IPS DF 19.7 (cell line): ENCODE results near the gene EEF2.
"Not testable (repeated sequence)": the region's sequence is repeated elsewhere in the genome, so short reads cannot be mapped to it uniquely, and the experiment has no call there.

Experiments used
- DNase-seq: peaks from one replicate; pipeline ENCODE4 v3.0.0-alpha.2; 2013; ENCODE audit warnings: low read depth, low spot score

Gene EEF2

DNA sequence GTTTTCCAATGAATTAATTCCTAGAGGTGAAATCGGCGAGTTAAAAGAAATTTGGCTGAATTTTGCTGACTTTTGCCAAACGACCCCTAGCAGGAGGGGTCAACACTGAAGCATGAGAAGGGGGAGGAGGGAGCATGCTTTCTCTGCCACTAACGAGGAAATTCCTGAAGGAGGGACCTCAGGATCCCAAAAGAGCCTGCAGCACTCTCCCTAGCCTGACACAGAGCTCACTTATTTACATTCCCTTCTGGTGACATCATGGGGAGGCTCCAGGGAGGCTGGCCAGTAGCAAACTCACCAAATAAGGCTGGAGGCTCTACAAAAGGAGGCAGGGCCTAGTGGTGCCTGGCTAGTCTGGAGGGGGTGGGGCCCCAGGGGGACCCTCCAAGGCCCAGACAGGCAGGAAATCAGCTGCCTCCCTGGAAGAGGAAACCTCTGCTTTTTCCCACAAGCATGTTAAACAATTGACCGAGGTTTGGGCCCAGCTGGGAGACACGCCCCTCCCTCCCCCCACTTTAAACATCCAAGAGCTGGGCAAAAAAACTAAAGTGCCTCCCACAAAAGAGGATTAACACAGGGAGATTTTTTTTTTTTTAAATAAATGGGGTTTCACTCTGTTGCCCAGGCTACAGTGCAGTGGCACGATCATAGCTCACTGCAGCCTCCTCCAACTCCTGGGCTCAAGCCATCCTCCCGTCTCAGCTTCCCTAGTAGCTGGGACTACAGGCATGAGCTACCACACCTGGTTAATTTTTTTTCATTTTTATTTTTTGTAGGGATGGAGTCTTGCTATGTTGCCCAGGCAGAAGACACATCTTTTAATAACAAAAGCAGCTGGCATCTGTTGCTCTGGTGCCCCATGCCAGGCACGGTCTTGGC lies 16.5 kb downstream of the EEF2 start:
- DNase-seq: peak; percentile 99

DNA sequence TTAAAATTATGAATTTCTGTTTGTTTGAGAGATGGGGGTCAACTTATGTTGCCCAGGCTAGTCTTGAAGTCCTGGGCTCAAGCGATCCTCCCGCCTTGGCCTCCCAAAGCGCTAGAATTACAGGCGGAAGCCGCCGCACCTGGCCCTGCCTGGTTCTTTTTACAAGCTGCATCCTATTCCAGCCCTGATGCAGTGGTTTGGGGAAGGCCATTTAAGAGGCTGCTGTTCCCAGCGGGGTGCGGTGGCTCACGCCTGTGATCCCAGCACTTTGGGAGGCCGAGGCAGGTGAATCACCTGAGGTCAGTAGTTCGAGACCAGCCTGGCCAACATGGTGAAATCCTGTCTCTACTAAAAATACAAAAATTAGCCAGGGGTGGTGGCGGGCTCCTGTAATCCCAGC lies 17.3 kb downstream of the EEF2 start:
- DNase-seq: not testable (repeated sequence)

DNA sequence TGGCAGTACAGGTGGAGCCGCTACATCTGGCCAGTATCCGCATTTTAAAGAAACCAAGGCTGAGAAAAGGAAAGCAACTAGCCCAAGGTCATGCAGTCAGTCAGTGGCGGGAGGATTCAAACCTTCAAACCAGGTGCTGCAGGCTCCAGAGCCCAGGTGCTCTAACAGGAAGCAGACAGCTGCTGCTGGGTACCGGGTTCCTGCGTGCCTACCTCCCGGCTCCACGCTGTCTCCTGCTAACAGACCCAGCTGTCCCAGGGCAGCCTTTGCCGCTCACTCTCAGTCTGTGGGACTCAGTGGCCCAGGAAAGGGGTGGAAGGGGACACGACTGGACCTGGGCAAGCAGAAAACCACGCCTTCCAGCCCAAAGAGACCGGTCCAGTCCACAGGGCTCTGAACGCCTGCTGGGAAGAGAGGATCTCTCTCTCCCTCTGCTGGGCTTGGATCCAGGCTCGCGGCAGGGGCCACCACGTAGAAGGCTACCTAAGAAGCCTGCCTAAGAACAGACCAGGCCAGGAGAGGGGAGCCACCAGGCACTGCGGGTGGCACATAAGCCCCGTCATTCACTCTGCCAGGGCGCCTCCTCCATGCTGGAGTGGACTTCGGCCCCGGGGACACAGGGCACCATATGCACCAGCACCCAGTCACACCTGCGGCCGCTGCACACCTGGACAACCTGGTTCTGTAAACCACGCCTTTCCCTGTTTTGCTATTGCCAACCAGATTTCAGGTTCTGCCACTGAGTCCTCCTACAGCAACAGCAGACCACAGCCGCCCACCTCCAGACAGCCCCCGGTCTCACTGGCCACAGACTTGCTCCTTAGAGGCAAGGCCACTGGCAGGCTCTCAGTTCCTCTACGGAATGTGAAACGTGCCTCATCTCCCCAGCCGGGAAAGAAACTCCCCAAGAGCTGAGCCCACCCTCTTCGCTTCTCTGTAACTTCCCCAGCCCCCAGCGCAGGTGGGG lies 18.9 kb downstream of the EEF2 start:
- no peak for DNase-seq

DNA sequence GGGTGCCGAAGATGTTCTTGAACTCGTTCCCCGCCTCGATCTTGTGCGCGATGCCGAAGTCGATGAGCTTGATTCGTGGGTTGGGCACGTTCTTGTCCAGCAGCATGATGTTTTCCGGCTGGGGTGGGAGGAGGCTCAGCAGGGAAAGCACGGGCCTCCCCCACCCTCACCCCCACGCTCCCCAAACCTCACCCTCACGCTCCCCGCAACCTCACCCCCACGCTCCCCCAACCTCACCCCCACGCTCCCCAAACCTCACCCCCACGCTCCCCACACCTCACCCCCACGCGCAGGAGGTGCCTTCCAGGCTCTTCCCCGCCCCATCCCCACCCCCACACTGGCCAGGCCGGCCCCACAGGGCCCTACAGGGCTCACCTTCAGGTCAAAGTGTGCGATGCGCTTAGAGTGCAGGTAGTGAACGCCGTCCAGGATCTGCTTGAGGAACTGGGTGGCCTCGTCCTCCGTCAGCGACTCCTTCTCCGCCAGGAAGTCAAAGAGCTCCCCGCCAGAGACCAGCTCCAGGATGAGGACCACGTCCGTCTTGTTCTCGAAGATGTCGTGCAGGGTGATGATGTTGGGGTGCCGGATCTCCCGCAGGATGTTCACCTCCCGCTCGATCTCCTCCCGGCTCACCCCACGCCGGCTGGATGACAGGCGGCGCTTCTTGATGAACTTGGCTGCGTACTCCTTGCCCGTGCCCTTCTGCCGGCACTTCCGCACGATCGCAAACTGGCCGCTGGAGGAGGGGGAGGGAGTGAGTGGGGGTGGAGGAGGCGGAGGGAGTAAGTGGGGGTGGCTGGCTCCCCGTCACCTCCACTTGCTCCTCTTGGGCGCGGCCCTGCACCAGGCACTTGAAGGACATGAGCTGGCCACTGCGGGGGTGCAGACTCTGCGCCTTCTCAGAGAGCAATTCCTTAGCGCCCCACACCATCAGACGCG lies 20.7 kb downstream of the EEF2 start:
- DNase-seq: no peak

DNA sequence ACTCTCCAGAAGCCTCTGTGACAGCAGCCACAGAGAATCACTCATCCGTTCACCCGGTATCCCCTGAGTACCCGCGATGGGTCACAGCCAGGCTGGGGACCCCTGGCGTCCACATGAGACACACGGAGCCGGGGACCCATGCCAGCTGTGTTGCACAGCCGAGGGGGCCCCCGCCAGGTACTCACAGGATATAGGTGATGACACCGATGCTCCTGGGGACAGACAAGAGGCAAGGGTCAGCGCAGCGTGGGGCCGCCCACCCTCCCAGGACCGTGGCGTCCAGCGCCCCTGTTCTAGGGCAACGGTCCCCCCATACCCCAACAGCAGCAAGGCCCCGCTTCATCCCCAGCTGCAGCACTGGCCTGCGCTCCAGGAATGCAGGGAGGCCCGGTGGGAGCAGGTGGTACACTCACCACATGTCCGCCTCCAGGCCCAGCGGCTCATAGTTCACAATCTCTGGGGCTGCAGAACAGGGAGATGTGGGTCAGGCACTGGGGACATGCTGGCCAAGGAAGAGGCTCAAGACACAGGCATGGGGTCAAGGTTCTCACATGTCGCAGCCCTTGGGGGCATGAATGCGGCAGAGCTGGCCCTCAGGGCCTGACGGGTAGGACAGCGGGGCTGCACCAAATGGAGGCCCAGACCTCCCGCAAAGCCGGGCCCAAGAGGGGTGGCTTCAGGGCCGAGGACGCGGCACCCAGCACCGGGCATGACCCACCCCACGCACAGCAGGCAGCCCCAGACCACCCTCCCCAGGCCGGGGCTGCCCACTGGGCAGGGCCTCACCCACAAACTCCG lies 21.6 kb downstream of the EEF2 start:
- DNase-seq: no peak

DNA sequence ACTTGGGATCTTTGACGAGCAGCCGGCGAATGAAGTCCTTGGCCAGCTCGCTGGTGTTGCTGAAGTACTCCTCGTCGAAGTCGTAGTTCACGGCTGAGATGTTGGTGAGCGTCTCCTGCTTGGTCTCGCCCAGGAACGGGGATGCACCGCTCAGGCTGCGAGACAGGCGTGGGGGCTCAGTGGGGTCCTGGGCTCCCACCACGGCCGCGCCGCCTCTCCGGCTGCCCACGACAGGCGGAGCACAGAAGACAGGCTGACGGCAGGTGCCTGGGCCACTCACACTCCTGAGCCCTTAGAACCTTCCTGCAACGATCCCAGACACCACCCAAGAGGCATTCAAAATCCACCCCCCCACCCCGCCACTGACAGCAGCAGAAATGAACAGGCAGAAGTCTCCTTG lies 24.3 kb downstream of the EEF2 start:
- no peak for DNase-seq

DNA sequence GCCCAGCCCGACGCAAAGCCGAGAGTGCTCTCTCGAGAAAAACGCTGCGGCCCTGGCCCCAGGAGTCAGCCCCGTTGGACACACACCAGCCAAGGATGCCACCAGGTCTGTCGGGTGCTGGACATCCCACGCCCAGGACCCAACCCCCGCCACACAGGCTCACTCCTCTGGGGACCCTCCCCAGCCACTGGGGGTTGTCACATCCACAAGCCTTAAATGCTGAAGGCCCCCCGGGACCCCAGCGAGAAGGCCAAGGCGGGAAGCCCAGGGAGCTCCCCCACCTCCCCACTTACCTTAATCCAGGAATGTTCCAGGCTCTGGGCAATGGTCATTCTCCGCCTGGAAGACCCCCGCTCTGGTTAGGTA lies 25.5 kb downstream of the EEF2 start:
- DNase-seq: no peak

DNA sequence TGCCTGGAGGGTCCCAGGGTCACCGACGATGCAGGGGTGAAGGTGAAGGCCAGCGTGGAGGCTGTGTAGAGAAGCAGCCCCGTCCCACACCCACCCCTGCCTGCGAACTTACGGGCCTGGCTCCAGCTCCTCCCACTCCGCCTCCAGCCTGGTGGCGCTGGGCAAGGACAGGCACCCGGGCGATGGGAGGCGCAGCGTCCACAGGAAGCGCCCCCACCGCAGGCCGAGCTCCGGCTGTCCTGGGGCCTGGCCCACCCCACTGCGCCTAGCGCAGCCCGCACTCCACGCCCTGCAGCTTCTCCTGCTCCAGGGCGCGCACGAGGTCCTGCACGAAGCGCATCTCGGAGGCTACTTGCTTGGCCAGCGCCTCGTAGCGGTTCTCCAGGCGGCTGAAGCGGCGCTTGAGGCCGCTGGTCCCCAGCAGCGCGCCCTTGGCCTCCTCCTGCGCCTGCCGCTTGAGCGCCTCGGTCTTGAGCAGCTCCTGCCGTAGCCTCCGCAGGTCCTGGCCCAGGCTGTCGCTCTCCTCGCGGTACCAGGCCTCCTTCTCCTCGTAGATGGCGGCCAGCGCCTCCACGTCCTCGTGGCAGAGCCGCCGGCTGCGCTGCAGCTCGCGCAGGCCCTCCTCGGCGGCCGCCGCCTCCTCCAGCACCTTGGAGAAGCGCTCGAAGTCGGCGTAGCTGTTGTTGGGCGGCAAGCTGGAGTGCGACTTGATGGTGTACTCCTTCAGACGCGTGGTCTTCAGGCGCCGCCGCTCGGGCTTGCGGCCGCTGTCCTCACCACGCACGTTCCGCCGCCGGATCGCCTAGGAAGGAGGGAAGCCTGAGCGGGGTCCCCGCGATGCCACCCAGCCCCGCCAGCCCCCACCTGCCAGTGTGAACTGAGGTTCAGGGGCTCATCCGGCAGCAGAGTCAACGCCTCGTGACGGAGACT lies 26.2 kb downstream of the EEF2 start:
- no peak for DNase-seq

DNA sequence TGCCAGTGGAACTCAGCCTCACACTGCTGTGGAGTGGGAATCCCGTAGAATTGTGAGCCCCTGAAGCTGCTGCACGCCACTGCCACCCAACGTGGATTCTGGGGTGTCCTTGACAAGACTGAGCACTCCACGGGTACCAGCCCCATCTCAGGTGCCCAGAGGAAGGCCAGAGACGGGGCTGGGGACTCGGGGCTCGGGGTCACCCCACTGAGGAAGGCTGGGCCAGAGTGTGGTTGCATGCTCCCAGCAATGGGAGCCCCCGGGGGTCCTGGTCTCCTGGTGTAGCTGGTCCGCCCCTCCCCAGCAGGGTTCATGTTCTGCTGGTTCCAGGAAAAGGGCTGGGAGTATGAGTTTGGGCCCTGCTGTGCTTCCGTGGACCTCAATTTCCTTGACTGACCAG lies 29.6 kb downstream of the EEF2 start:
- DNase-seq: no peak

DNA sequence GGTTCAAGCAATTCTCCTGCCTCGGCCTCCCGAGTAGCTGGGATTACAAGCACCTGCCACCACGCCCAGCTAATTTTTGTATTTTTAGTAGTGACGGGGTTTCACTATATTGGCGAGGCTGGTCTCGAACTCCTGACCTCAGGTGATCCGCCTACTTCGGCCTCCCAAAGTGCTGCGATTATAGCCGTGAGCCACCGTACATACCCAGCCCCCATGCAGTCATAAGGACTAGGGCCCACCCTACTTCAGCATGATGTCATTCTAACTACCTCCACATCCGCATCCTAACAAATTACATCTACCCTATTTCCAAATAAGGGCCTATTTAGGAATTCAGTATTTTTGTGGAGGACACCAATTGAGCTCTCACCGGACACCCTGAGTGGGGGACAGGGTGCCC lies 30.0 kb downstream of the EEF2 start:
- not testable (repeated sequence) for DNase-seq

DNA sequence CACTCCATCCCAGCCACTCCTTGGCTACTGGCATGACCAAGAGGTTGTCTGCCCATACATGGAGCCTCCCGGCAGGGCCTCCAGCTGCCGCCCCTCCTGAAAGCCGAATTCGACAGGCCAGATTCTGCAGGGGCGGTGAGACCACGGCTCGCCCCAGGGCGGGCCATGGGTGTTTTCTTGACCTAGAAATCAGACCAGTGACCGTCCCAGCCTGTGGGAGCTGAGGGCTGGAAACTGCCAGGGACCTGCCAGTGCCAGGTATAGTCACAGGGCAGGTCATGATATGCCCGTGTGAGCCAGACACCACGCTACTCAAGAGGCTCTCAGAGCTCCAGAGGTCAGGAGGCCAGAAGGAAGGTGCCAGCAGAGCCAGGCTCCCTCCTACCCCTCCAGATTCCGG lies 31.2 kb downstream of the EEF2 start:
- DNase-seq: no peak

DNA sequence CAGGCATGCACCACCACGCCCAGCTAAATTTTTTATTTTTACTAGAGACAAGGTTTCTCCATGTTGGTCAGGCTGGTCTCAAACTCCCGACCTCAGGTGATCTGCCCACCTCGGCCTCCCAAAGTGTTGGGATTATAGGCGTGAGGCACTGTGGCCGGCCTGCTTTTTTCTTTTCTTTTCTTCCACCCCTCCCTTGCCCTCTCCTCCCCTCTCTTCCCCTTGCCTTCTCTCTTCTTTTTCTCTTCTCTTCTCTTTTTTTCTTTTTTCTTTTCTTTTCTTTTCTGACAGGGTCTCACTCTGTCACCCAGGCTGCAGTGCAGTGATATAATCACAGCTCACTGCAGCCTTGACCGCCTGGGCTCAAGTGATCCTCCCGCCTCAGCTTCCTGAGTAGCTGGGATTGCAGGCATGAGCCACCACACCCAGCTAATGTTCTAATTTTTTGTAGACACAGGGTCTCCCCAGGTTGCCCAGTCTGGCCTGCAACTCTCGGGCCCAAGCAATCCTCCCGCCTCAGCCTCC lies 32.4 kb downstream of the EEF2 start:
- not testable (repeated sequence) for DNase-seq

DNA sequence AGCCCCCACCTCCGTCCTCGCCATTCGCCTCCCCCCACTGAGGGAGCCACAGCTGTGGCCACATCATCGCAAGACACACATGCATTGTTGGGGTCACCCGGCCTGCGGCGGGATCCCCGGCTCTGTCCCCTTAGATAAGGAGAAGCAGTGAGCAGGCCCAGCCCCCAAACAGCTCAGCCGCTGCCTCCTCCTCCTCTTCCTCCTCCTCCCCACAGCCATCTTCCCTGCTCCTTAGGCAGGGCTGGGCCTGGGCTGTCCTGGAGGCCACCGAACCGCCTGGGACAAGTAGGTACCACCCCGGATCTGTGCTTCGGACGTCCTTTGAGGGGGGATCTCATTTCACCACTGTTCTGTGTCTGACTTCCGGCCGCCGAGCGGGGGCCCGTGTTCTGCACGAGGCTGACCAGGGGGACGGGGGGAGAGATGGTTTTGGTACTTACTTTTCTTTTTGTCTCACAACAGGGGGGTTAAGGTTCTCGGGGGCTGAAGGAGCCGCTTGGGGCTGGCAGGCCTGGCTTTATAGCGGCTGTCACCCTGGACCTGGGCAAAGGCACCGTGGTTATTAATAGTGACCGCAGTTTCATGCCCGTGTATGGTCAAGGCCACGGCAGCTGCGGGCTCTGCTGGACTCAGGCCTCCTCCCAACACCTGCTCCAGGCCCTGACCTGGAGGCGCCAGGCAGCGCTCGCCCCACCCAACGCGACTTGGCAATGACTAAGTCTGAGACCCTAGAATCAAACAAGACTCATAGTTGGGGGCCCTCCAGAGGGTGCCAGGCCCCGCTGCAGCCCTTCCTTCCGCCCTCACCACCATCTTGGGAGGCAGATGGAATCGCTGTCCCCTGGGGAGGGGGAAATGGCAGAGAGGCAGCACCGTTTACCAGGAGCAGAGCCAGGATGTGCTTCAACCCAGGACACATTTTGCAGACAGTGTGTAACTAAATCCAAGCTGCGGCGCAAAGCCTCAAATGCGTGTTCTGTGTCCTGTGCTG lies 34.1 kb downstream of the EEF2 start:
- no peak for DNase-seq

DNA sequence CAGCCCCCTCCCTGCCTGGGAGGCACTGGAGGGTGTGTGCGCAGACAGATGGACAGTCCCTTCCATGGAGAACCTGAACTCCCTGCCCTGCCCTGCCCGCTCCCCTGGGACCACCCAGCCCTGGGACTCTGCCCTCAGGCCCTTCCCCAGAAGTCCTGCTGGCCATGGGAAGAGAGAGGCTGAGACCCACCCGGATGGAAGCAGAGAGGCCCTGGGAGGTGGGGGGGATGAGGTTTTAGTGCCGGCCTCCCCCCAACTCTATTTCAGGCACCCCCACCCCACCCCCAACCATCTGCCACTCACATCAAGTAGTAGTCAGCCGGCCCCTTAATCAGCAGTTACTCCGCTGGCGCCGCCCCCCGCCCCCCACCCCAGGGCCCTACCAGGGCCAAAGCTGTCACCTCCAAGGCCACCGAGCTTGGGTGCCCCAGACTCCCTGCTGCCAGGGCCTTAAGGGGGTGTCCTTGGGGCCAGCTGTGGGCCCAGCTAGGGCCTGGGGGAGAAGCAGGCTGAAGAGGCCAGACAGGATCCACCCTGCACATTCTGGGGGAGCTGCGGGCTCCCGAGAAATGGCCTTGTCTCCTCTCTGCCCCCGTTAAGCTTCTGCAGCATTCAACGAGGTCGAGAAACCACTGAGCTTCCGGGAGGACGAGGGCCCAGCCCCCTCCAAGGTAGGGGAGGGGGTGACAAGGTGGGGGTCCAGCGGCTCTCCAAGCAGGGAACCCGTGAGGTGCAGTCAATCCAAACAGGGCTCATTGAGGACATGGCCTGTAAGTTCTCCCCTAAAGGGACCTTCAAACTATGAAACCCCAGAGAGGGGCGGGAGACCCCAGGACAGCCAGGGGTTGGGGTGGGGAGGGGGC lies 35.0 kb downstream of the EEF2 start:
- no peak for DNase-seq

DNA sequence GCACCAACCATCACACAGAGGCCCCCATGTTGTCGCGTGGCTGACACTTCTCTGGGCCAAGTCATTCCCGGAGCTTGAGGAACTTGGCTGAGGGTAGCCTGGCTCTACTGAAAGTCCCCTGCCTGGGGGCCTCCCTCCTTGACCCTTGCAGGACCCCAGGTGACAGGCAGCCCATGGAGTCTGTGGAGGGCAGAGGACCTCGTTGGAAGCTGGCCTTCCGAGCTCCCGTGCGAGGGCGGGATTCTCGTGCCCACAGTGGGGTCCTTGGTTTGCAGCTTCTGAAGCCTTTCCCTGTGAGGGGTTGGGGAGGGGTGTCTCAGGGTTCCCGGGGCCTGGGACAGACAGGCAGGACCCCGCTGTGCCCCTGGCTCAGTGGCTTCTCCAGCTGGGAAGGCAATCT lies 36.0 kb downstream of the EEF2 start:
- no peak for DNase-seq

DNA sequence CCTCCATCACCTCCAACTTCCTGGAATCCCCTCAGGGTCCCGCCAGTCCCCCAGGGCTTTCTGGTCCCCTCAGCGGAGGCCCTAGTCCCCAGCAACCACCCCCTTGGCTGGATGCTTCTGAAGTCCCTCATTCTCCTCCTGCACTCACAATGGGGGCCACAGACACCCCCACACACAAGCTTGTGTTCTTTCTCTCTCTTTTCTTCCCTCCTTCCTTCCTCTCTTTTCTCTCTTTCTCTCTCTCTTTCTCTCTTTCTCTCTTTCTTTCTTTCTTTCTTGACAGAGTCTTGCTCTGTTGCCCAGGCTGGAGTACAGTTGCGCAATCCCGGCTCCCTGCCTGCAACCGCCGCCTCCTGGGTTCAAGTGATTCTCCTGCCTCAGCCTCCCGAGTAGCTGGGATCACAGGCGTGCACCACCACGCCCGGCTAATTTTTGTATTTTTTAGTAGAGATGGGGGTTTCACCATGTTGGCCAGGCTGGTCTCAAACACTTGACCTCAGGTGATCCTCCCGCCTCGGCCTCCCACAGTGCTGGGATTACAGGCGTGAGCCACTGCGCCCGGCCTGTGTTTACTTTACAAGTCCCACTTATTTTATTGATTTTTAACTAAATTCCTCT lies 37.8 kb downstream of the EEF2 start:
- not testable (repeated sequence) for DNase-seq

DNA sequence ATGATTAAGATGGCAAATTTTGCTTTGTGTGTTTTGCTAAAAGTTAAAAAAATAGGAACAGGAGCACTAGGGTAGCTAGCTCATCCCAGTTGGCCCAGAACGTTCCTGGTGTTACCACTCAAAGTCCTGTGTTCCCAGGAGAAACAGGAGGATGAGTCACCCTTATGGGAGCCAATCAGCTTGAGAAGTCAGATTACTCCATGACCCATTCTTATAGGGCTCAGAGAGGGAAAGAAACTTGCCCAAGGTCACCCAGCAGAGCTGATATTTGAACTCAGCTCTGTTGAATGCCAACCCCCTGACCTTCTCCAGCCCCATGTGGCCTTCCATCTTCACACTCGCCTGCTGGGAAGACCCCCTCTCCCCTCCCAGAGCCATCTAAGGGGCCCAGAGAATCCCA lies 39.4 kb downstream of the EEF2 start:
- no peak for DNase-seq
